Cardiac ventricle fibroblast (primary cell): Measurements from ENCODE around the gene LAMC3. TPM values are rescaled to one million over a fixed set of nuclear protein-coding genes. Genes with fewer than 3 reads are reported as not detected.

Experiments used
- total RNA-seq: library from RNA; depleted of rRNA; stranded (reverse); fragments of >200 nt; gene quantifications from 2 replicates; pipeline ENCODE4 v1.2.3, GENCODE V29; 2015

The LAMC3 gene
- 3.2 and 4.0 TPM in 2 replicates for total RNA-seq

DNA sequence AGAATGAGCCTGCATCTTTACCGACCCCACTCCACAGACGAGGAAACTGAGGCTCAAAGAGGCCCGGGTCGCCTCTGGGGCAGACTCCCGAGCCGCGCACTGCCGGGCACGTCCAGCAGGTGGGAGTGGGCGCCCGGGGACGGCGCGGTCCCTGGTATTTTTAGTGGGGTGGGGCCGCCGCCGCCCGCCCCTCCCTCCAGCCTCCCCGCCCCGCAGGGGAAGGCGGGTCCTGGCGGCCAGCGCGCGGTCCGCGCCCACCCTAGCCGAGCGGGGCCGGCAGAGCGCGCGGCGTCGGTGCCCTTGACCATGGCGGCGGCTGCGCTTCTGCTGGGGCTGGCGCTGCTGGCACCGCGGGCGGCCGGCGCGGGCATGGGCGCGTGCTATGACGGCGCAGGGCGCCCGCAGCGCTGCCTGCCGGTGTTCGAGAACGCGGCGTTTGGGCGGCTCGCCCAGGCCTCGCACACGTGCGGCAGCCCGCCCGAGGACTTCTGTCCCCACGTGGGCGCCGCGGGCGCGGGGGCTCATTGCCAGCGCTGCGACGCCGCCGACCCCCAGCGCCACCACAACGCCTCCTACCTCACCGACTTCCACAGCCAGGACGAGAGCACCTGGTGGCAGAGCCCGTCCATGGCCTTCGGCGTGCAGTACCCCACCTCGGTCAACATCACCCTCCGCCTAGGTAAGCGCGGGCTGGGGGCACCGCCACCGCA, at the start of gene LAMC3:
Gene LAMC3 (plus strand): TSS at position 266 of the 710 bp plus-strand sequence. CDS start 41 bp downstream, at position 307.

DNA sequence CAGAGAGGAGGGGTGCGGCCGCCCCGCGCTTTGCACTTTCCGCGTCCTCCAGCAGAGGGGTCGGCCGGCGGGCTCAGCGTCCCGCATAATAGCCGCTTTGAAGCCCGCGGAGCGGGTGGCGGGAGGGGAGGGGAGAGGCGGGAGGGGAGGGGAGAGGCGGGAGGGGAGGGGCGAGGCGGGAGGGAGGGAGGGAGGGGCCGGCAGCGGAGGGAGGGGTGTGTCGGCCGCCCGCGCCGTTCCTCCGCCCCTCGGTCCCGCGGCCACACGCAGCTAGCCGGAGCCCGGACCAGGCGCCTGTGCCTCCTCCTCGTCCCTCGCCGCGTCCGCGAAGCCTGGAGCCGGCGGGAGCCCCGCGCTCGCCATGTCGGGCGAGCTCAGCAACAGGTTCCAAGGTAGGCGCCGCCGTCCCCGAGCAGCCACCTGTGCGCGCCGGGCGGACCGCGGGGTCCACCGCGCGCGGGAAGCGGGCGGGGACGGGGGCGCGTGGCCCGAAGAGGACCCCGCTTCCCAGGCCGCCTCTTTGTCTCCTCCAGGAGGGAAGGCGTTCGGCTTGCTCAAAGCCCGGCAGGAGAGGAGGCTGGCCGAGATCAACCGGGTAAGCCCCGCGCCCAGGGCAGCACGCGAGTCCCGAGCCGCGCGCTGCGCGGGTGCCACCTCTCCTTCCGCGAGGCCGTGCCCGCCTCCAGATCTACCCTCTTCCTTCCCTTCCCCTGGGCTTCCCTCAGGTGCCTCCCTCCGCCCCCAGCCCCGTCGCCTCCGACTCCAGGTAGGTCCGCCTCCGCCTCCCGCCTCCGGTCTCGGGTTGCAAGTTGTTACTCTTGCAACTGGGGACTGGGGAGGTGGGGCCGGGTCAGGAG, 87.5 kb downstream of the LAMC3 start, which contains the start of gene AIF1L:
Gene AIF1L (plus strand): TSS at position 263 of the 857 bp plus-strand sequence. CDS start 99 bp downstream, at position 362.

DNA sequence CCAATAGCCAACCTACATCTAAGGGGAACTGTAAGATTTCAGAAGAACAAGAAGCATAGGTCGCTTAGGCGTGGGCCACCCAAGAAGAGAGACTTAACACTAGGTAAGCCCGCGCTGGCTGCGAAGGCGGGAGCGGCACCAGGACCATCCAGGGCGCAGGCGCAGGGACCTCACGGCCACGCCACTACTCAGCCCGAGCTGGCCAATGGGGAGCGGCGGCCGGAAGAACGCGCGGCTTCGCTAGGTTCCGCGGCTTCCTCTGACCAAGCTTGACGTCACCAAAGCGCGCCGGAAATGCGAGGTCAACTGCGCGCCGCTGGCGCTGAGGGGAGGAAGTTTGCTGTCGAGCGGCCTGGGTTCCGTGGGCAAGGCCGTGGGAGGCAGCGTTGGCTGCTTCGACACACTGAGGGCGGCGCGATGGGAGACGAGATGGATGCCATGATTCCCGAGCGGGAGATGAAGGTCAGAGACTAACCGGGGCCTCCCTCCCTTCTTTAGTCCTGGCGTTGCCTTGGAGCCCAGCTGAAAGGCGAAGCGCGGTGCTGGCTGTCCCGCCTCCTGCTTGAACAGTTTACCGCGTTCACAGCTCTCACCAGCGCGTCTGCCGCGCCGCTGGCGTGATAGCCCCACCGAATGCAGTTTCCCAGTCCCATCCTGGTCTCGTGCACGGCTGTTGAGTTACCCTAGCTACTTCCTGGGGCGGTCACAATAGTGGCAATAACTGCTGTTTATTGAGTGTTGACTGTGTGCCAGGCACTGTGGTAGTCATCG, 116.5 kb downstream of the LAMC3 start, which contains the start of gene NUP214:
Gene NUP214 (plus strand): TSS at position 299 of the 771 bp plus-strand sequence. CDS start 119 bp downstream, at position 418.

Other genes with a start within 250 kb of the LAMC3 start
- gene ABL1, start 173.9 kb upstream of the LAMC3 start, total RNA-seq = 75.1 and 81.1 TPM in 2 replicates
- not detected in 2 replicates for gene QRFP, start 112.4 kb upstream of the LAMC3 start, total RNA-seq
- 0.15 and 0.62 TPM in 2 replicates for gene FIBCD1, start 69.9 kb upstream of the LAMC3 start, total RNA-seq
- 0.75 and 0.88 TPM in 2 replicates for gene AIF1L, start 87.4 kb downstream of the LAMC3 start, total RNA-seq
- 13.5 and 24.7 TPM in 2 replicates for gene NUP214, start 116.4 kb downstream of the LAMC3 start, total RNA-seq